BJ (cell line): ENCODE measurements around the gene ARSJ. TPM values are rescaled to one million over a fixed set of nuclear protein-coding genes. Genes with fewer than 3 reads are reported as not detected.

Experiments used
- CTCF ChIA-PET: fragments of 350-600 bp; formaldehyde crosslinking; extraction: SDS; loops from one replicate; lab custom pipeline; 2021; ENCODE audit warnings: antibody characterized with exemption, inconsistent platforms; lab: Yijun Ruan, JAX
- POLR2A ChIA-PET: fragments of 300-600 bp; sonication (Branson Sonifier 250); formaldehyde crosslinking; extraction: SDS; loops from one replicate; lab custom pipeline; 2021; ENCODE audit warnings: antibody characterized with exemption; lab: Charles Lee
- DNase-seq: peaks from one replicate; pipeline ENCODE4 v3.0.0-alpha.2; 2011; ENCODE audit warnings: low read depth
- H3K27me3 ChIP-seq: 2 replicates; pipeline ENCODE4 v1.6.0; 2011; ENCODE audit warnings: low read length; ENCODE audit not compliant: control insufficient read depth, insufficient read depth
- H3K36me3 ChIP-seq: 2 replicates; pipeline ENCODE4 v1.5.1; 2011; ENCODE audit warnings: low read length; ENCODE audit not compliant: control insufficient read depth, insufficient read depth
- H3K4me3 ChIP-seq: 2 replicates; pipeline ENCODE4 v1.5.1; 2011; ENCODE audit warnings: low read depth, mild to moderate bottlenecking, control low read depth, low read length
- CTCF ChIP-seq: IDR thresholded peaks from 2 replicates; pipeline ENCODE4 v1.5.1; 2011; ENCODE audit warnings: low read depth, mild to moderate bottlenecking, control low read depth, inconsistent platforms, low read length, moderate library complexity; ENCODE audit not compliant: insufficient read depth
- polyA plus RNA-seq: library from polyadenylated mRNA; depleted of rRNA; stranded (reverse); fragments of >200 nt; gene quantifications from 2 replicates; pipeline ENCODE4 v1.2.3, GENCODE V29; 2011

The ARSJ gene
- polyA plus RNA-seq, 1 experiment: 18.4 TPM

- ChIA-PET CTCF (no interaction called here), POLR2A (no interaction called here)
- DNase-seq: no peak
- TF ChIP-seq CTCF: no peak
- 0 out of 2 replicates have a peak, but pooled peaks cover 1% of the 10 kb centered on the region for H3K36me3 ChIP-seq
- no peak overlapping the region for H3K4me3 ChIP-seq
- no peaks in the 10 kb centered on the region for H3K27me3 ChIP-seq
These were observed 16.7 kb downstream of the ARSJ start for GRCh38 chr4:113962719-113963265.

GRCh38 chr4:113962016-113962347 is 17.5 kb downstream of the ARSJ start:
- Histone ChIP-seq H3K36me3 (0 out of 2 replicates have a peak, but pooled peaks cover 1% of the 10 kb centered on the region), H3K4me3 (no peak overlapping the region), H3K27me3 (no peaks in the 10 kb centered on the region)
- TF ChIP-seq CTCF: no peak
- no peak for DNase-seq
- POLR2A ChIA-PET: no interaction called here
- CTCF ChIA-PET: no interaction called here

- CTCF ChIA-PET: interaction anchor here (1.1 to 1.4 kb wide), 2 partner anchors 17 to 418 kb away, joined by 3 read pairs; no protein-coding TSS in a partner anchor
- POLR2A ChIA-PET: no interaction called here
- no peak overlapping the region for H3K4me3 ChIP-seq
- no peaks in the 10 kb centered on the region for H3K27me3 ChIP-seq
- no peak for TF ChIP-seq CTCF
- no peak for DNase-seq
- no peaks in the 10 kb centered on the region; the same call in 1 of the 2 replicates for H3K36me3 ChIP-seq
These were observed 18.6 kb downstream of the ARSJ start for GRCh38 chr4:113960684-113961321.

- no peak for DNase-seq
- Histone ChIP-seq H3K27me3 (no peaks in the 10 kb centered on the region), H3K4me3 (no peak overlapping the region), H3K36me3 (no peaks in the 10 kb centered on the region; the same call in 1 of the 2 replicates)
- ChIA-PET CTCF (interaction anchor here (0.9 to 1.4 kb wide), 3 partner anchors 12 to 20 kb away, joined by 3 to 4 read pairs (median 3); partner anchors contain the start of gene ARSJ), POLR2A (interaction anchor here (0.7 kb wide), 2 partner anchors 12 to 20 kb away, joined by 4 to 6 read pairs; partner anchors contain the start of gene ARSJ)
- no peak for TF ChIP-seq CTCF
These were observed 19.9 kb downstream of the ARSJ start for GRCh38 chr4:113959539-113959937.

GRCh38 chr4:113958766-113959538 is 20.5 kb downstream of the ARSJ start:
- Histone ChIP-seq H3K27me3 (no peaks in the 10 kb centered on the region), H3K4me3 (peak overlapping the region; percentile 7; the same call in 1 of the 2 replicates), H3K36me3 (no peaks in the 10 kb centered on the region; the same call in 1 of the 2 replicates)
- TF ChIP-seq CTCF: no peak
- POLR2A ChIA-PET: interaction anchor here (0.6 to 0.7 kb wide), 3 partner anchors 13 to 198 kb away, joined by 3 to 6 read pairs (median 4); partner anchors contain the start of gene ARSJ
- CTCF ChIA-PET: interaction anchor here (0.7 to 1.9 kb wide), 4 partner anchors 11 to 213 kb away, joined by 3 to 4 read pairs (median 4); partner anchors contain the start of gene ARSJ
- DNase-seq: peak; percentile 94
